Transverse colon (tissue), 4 donors: ENCODE measurements around the gene ADGRG3. TPM values are rescaled to one million over a fixed set of nuclear protein-coding genes. Genes with fewer than 3 reads are reported as not detected.

ENCODE experiments used
- DNase-seq: peaks from one replicate; pipeline ENCODE4 v3.0.0-alpha.2; 2019
- H3K27ac ChIP-seq, 4 donors: fragments of 200-600 bp; sonication (generic); 2 replicates each; pipeline ENCODE4 v1.5.1; 2016 to 2018; ENCODE audit warnings: inconsistent platforms in 4 of 4
- H3K27me3 ChIP-seq: fragments of 200-600 bp; sonication (generic); 2 replicates; pipeline ENCODE4 v1.5.1; 2017; ENCODE audit warnings: inconsistent platforms
- H3K36me3 ChIP-seq, 4 donors: fragments of 200-600 bp; sonication (generic); 2 replicates each; pipeline ENCODE4 v1.5.1; 2017 to 2019; ENCODE audit warnings: inconsistent platforms in 4 of 4
- H3K4me1 ChIP-seq, 4 donors: fragments of 200-600 bp; sonication (generic); 2 replicates each; pipeline ENCODE4 v1.5.1; 2017 to 2020; ENCODE audit warnings: inconsistent platforms in 4 of 4
- H3K4me3 ChIP-seq, 4 donors: fragments of 200-600 bp; sonication (generic); 1 replicate in 1 of 4; 2 replicates in 3 of 4; pipeline versions ENCODE4 v1.5.1 to v1.6.1; 2017 to 2019; ENCODE audit warnings: inconsistent platforms in 4 of 4
- H3K9me3 ChIP-seq, 2 donors: fragments of 200-600 bp; sonication (generic); 2 replicates each; pipeline ENCODE4 v1.5.1; 2017 to 2019; ENCODE audit warnings: inconsistent platforms in 2 of 2
- CTCF ChIP-seq, 5 experiments: fragments of 200-600 bp in 3 of 5; fragments of 450-650 bp in 2 of 5; sonication (generic) in 3 of 5; IDR thresholded peaks; 1 replicate in 2 of 5; 2 replicates in 3 of 5; pipeline ENCODE4 v1.5.1; 2016 to 2017; ENCODE audit warnings: antibody characterized with exemption in 5 of 5, inconsistent platforms in 3 of 5, mild to moderate bottlenecking in 2 of 5, moderate library complexity in 1 of 5
- EP300 ChIP-seq: sonication (generic); formaldehyde crosslinking; IDR thresholded peaks from one replicate; pipeline ENCODE4 v1.6.1; 2017; ENCODE audit warnings: antibody characterized with exemption, low read depth
- POLR2A ChIP-seq: fragments of 450-650 bp; IDR thresholded peaks from one replicate; pipeline ENCODE4 v1.6.1; 2016; ENCODE audit warnings: antibody characterized with exemption, mild to moderate bottlenecking, moderate library complexity
- POLR2AphosphoS5 ChIP-seq, 3 donors: sonication (generic); formaldehyde crosslinking; IDR thresholded peaks; one replicate each; pipeline ENCODE4 v1.6.1; 2016; ENCODE audit warnings: antibody characterized with exemption in 3 of 3
- WGBS, 2 donors: methylation state at CpG; one replicate each; pipeline ENCODE4 v1.1.5; 2018; ENCODE audit warnings: low coverage in 1 of 2; 5-methylcytosine and 5-hydroxymethylcytosine counted together
- in situ Hi-C, 4 donors: fragments of 200-750 bp; cut with MboI; loops; one replicate each; pipeline versions ENCODE4 v1.15.0 to v1.15.1; 2017; ENCODE audit warnings: low sequenced_read_pairs in 3 of 4, low pct_ligation_motif_present in 1 of 4, low pct_unique_long_range_greater_than_20kb in 1 of 4
- intact Hi-C: fragments of 100-400 bp; cut with DNase I; formaldehyde crosslinking; loops from one replicate; pipeline ENCODE4 v1.15.1; 2023; ENCODE audit warnings: low total_unique reads
- total RNA-seq, 4 donors: library from RNA; depleted of rRNA; stranded (reverse); fragments of >200 nt; gene quantifications; one replicate each; pipeline ENCODE4 v1.1.0, GENCODE V29; 2016

The ADGRG3 gene
- total RNA-seq, 4 donors from 2014 or later: 1.5 to 2.7 (median 2.2) TPM; not detected in 1

- Histone ChIP-seq H3K9me3 (no peaks in the 10 kb centered on the region), H3K27ac (no peak overlapping the region), H3K4me1 (no peaks in the 10 kb centered on the region), H3K27me3 (no peaks in the 10 kb centered on the region), H3K36me3 (no peaks in the 10 kb centered on the region), H3K4me3 (no peak overlapping the region)
- intact Hi-C loops: no loop called here
- DNase-seq: no peak
- WGBS, 2 donors: 78% methylated on average over 16 of the region's 17 CpGs; no CpG with 5 or more reads in 1 of the 2 donors
- in situ Hi-C loops: no loop called here
- TF ChIP-seq EP300: no peak
- TF ChIP-seq POLR2A: no peak
- TF ChIP-seq CTCF (IDR thresholded peaks at IDR 0.05): no peak
- TF ChIP-seq POLR2AphosphoS5 (IDR thresholded peaks at IDR 0.05): no peak
These were observed 53.5 kb downstream of the ADGRG3 start for GRCh38 chr16:57721356-57722209.

GRCh38 chr16:57722210-57722499 is 54.0 kb downstream of the ADGRG3 start:
- in situ Hi-C loops (no loop called here), intact Hi-C loops (no loop called here)
- no peak overlapping the region for H3K4me3 ChIP-seq
- no peaks in the 10 kb centered on the region for H3K36me3 ChIP-seq
- H3K27me3 ChIP-seq: no peaks in the 10 kb centered on the region
- no peak overlapping the region for H3K27ac ChIP-seq
- no peaks in the 10 kb centered on the region for H3K4me1 ChIP-seq
- WGBS, 2 donors: 91% methylated on average over 2 of the region's 2 CpGs; no CpG with 5 or more reads in 1 of the 2 donors
- no peaks in the 10 kb centered on the region for H3K9me3 ChIP-seq
- TF ChIP-seq POLR2A: no peak
- no peak for TF ChIP-seq EP300
- TF ChIP-seq POLR2AphosphoS5 (IDR thresholded peaks at IDR 0.05): no peak
- TF ChIP-seq CTCF (IDR thresholded peaks at IDR 0.05): no peak
- no peak for DNase-seq

- in situ Hi-C loops: no loop called here
- H3K27me3 ChIP-seq: no peaks in the 10 kb centered on the region
- H3K27ac ChIP-seq: no peak overlapping the region
- H3K4me3 ChIP-seq: no peak overlapping the region
- intact Hi-C loops: no loop called here
- H3K4me1 ChIP-seq: no peaks in the 10 kb centered on the region
- WGBS, 2 donors: 65 to 86% methylated on average over 6 to 7 of the region's 11 CpGs
- TF ChIP-seq POLR2A: no peak
- TF ChIP-seq CTCF (IDR thresholded peaks at IDR 0.05): no peak
- no peak for TF ChIP-seq EP300
- H3K36me3 ChIP-seq: no peaks in the 10 kb centered on the region
- DNase-seq: no peak
- H3K9me3 ChIP-seq: no peaks in the 10 kb centered on the region
These were observed 54.5 kb downstream of the ADGRG3 start for GRCh38 chr16:57722651-57723050.

- no peaks in the 10 kb centered on the region for H3K36me3 ChIP-seq
- intact Hi-C loops: no loop called here
- H3K4me1 ChIP-seq: no peaks in the 10 kb centered on the region
- TF ChIP-seq POLR2AphosphoS5 (IDR thresholded peaks at IDR 0.05) (no peak), EP300 (no peak), POLR2A (no peak), CTCF (IDR thresholded peaks at IDR 0.05) (no peak)
- H3K4me3 ChIP-seq: no peak overlapping the region
- no peak overlapping the region for H3K27ac ChIP-seq
- no peaks in the 10 kb centered on the region for H3K9me3 ChIP-seq
- 71 to 80% methylated on average over 1 to 7 of the region's 7 CpGs for WGBS, 2 donors
- in situ Hi-C loops: no loop called here
- no peak for DNase-seq
- no peaks in the 10 kb centered on the region for H3K27me3 ChIP-seq
These were observed 55.1 kb downstream of the ADGRG3 start for GRCh38 chr16:57723170-57723569.
